HFF-Myc (cell line): ENCODE data around the gene CLASP1.

Source experiments
- DNase-seq: peaks from one replicate; pipeline ENCODE4 v3.0.0-alpha.2; 2011; ENCODE audit warnings: low read depth; ENCODE audit errors: extremely low read depth
- H3K4me3 ChIP-seq: replicated peaks from 2 replicates; pipeline ENCODE4 v1.5.1; 2011; ENCODE audit warnings: low read depth, mild to moderate bottlenecking, control low read depth, low read length
- CTCF ChIP-seq: IDR thresholded peaks from 2 replicates; pipeline ENCODE4 v1.5.1; 2012; ENCODE audit warnings: mild to moderate bottlenecking, low read depth, low read length, control low read depth; ENCODE audit errors: missing control alignments

CLASP1 gene

GRCh38 chr2:121362226-121362625 is 287.0 kb downstream of the CLASP1 start:
- DNase-seq: no peak
- no peak for TF ChIP-seq CTCF
- H3K4me3 ChIP-seq: no peak overlapping the region

GRCh38 chr2:121360566-121361300 is 288.5 kb downstream of the CLASP1 start:
- no peak overlapping the region for H3K4me3 ChIP-seq
- no peak for TF ChIP-seq CTCF
- DNase-seq: peak; percentile 31

GRCh38 chr2:121359716-121360565 is 289.3 kb downstream of the CLASP1 start:
- no peak overlapping the region for H3K4me3 ChIP-seq
- TF ChIP-seq CTCF: no peak

GRCh38 chr2:121359170-121359569 is 290.1 kb downstream of the CLASP1 start:
- no peak for DNase-seq
- TF ChIP-seq CTCF: no peak
- no peak overlapping the region for H3K4me3 ChIP-seq

More at GRCh38 chr2:121359716-121360565, 289.3 kb downstream of the CLASP1 start:
- DNase-seq: no peak

- H3K4me3 ChIP-seq: no peak overlapping the region
- TF ChIP-seq CTCF: no peak
- DNase-seq: no peak
These were observed 291.0 kb downstream of the CLASP1 start for GRCh38 chr2:121358291-121358690.

- no peak overlapping the region for H3K4me3 ChIP-seq
- peak; percentile 81 for TF ChIP-seq CTCF
- peak; percentile 56 for DNase-seq
These were observed 293.1 kb downstream of the CLASP1 start for GRCh38 chr2:121356058-121356640.
